ENCODE results near the gene SARDH.

DNA sequence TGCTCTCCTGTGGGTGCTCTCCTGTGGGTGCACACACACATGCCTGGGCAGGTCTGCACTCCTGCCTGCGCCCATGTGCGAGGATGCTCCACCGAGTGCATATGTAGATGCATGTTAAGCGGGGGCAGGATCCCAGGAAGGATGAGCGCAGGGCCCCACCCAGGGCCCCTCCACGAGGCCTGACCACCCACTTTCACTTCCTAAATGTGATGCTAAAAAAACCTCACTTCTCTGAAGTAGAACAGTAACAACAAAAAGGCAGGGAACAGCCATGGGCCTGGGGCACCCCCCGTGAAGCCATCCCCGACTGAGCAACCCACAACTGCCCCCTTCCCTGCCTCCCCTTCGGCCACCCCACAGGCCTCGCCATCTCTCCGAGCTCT is 48.2 kb upstream of the SARDH start:
- TF ChIP-seq FOXP1 (CRISPR knock-in tag; IDR thresholded peaks at IDR 0.05): no peak
- no peak for TF ChIP-seq TARDBP (IDR thresholded peaks at IDR 0.05)
- TF ChIP-seq CBX1 (IDR thresholded peaks at IDR 0.05; ENCODE audit: low read depth): no peak
- TF ChIP-seq GTF2F1 (IDR thresholded peaks at IDR 0.05; ENCODE audit: low read depth, low read length): no peak
- no peak for TF ChIP-seq FOXK2 (conservative IDR thresholded peaks at IDR 0.05 in 1 of 2, IDR thresholded peaks at IDR 0.05 in 1 of 2; ENCODE audit: low read depth in 2 of 2)
- TF ChIP-seq NFIC (IDR thresholded peaks at IDR 0.05): no peak
